Gastrocnemius medialis (tissue), 4 donors: ENCODE results near the gene AGTPBP1.

Experiments used
- POLR2A ChIP-seq, 2 donors: fragments of 450-650 bp; IDR thresholded peaks; one replicate each; pipeline ENCODE4 v1.6.1; 2017; ENCODE audit warnings: antibody characterized with exemption in 2 of 2, mild to moderate bottlenecking in 2 of 2, moderate library complexity in 2 of 2
- TF ChIP-seq, protein P1 (sequence below), 5 experiments: fragments of 450-650 bp in 3 of 5; fragments of 200-600 bp in 2 of 5; sonication (generic) in 2 of 5; IDR thresholded peaks in 4 of 5; conservative IDR thresholded peaks in 1 of 5; 1 replicate in 4 of 5; 2 replicates in 1 of 5; pipeline ENCODE4 v1.5.1; 2016 to 2019; ENCODE audit warnings: antibody characterized with exemption in 5 of 5, mild to moderate bottlenecking in 3 of 5, moderate library complexity in 3 of 5

DNA sequence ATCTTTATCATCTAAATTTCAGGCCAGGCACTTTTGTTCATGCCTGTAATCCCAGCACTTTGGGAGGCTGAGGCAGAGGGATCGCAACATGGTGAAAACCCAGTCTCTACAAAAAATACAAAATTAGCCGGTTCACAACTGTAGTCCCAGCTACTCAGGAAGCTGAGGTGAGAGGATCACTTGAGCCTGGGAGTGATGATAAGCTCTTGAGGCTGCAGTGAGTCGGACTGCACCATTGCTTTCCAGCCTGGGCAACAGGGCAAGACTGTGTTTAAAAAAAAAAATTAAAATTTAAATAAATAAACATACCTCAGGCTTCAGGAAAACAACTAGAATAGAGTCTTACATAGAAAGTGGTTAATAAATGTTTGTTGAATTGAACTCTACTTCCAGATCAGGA, 147.4 kb downstream of the AGTPBP1 start:
- no peak for TF ChIP-seq POLR2A (IDR thresholded peaks at IDR 0.05)
- TF ChIP-seq, protein P1, sequence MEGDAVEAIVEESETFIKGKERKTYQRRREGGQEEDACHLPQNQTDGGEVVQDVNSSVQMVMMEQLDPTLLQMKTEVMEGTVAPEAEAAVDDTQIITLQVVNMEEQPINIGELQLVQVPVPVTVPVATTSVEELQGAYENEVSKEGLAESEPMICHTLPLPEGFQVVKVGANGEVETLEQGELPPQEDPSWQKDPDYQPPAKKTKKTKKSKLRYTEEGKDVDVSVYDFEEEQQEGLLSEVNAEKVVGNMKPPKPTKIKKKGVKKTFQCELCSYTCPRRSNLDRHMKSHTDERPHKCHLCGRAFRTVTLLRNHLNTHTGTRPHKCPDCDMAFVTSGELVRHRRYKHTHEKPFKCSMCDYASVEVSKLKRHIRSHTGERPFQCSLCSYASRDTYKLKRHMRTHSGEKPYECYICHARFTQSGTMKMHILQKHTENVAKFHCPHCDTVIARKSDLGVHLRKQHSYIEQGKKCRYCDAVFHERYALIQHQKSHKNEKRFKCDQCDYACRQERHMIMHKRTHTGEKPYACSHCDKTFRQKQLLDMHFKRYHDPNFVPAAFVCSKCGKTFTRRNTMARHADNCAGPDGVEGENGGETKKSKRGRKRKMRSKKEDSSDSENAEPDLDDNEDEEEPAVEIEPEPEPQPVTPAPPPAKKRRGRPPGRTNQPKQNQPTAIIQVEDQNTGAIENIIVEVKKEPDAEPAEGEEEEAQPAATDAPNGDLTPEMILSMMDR (IDR thresholded peaks at IDR 0.05 in 4 of 5, conservative IDR thresholded peaks at IDR 0.05 in 1 of 5), result no peak
